Panc1 (cell line): Measurements from ENCODE around the gene DOK7.

Experiments used
- CTCF ChIP-seq: fragments of 450-650 bp; IDR thresholded peaks from 2 replicates; pipeline ENCODE4 v1.5.1; 2017; ENCODE audit warnings: mild to moderate bottlenecking
- POLR2AphosphoS5 ChIP-seq: IDR thresholded peaks from 2 replicates; pipeline ENCODE4 v1.6.1; 2012; ENCODE audit warnings: mild to moderate bottlenecking, low read depth, low read length, moderate library complexity
- REST ChIP-seq, 2 experiments: IDR thresholded peaks; 2 replicates each; pipeline ENCODE4 v1.6.1; 2011 to 2012; ENCODE audit warnings: low read depth in 2 of 2, control low read depth in 1 of 2, low read length in 1 of 2, mild to moderate bottlenecking in 1 of 2, moderate library complexity in 1 of 2; ENCODE audit not compliant: insufficient read depth in 1 of 2
- SIN3A ChIP-seq: IDR thresholded peaks from 2 replicates; pipeline ENCODE4 v1.6.1; 2012; ENCODE audit warnings: low read depth, mild to moderate bottlenecking, low read length, moderate library complexity, borderline replicate concordance; ENCODE audit not compliant: insufficient read depth
- TCF7L2 ChIP-seq: IDR thresholded peaks from 2 replicates; pipeline ENCODE4 v1.6.1; 2011; ENCODE audit warnings: mild to moderate bottlenecking, low read depth, low read length, inconsistent platforms

- no peak for TF ChIP-seq POLR2AphosphoS5
- no peak for TF ChIP-seq CTCF
- TF ChIP-seq REST (IDR thresholded peaks at IDR 0.05; ENCODE audit: insufficient read depth in 1 of 2, low read depth in 2 of 2, low read length in 1 of 2): no peak
- no peak for TF ChIP-seq TCF7L2
- no peak for TF ChIP-seq SIN3A
Observed at GRCh38 chr4:3437998-3438846, 24.9 kb upstream of the DOK7 start.
